Keratinocyte (primary cell): ENCODE data around the gene DDX50. TPM values are rescaled to one million over a fixed set of nuclear protein-coding genes. Genes with fewer than 3 reads are reported as not detected.

Source experiments
- DNase-seq: peaks from one replicate; pipeline ENCODE4 v3.0.0-alpha.2; 2011; ENCODE audit warnings: low read depth, missing footprints, low spot score
- FAIRE-seq: peaks from 2 replicates; lab custom pipeline; 2011; peaks lifted over from hg19 to GRCh38; lab: Jason Lieb, UNC
- H2AFZ ChIP-seq: 2 replicates; pipeline ENCODE4 v1.6.0; 2012; ENCODE audit warnings: low read length, control low read depth, inconsistent platforms; ENCODE audit not compliant: control insufficient read depth
- H3K27ac ChIP-seq: 2 replicates; pipeline ENCODE4 v1.5.1; 2011; ENCODE audit warnings: low read length; ENCODE audit not compliant: control insufficient read depth, insufficient read depth
- H3K27me3 ChIP-seq: 3 replicates; pipeline ENCODE4 v1.6.0; 2011; ENCODE audit warnings: low read length; ENCODE audit not compliant: control insufficient read depth, insufficient read depth; ENCODE audit errors: extremely low read depth
- H3K36me3 ChIP-seq, 2 experiments: 2 replicates in 1 of 2; 3 replicates in 1 of 2; pipeline ENCODE4 v1.5.1; 2011; ENCODE audit warnings: low read length in 2 of 2, mild to moderate bottlenecking in 1 of 2; ENCODE audit not compliant: control insufficient read depth in 2 of 2, insufficient read depth in 2 of 2; ENCODE audit errors: extremely low read depth in 1 of 2
- H3K4me1 ChIP-seq: 3 replicates; pipeline ENCODE4 v1.5.1; 2011; ENCODE audit warnings: low read length; ENCODE audit not compliant: control insufficient read depth, insufficient read depth; ENCODE audit errors: extremely low read depth
- H3K4me2 ChIP-seq: 3 replicates; pipeline ENCODE4 v1.6.0; 2011; ENCODE audit warnings: low read depth, low read length; ENCODE audit not compliant: control insufficient read depth, insufficient read depth; ENCODE audit errors: extremely low read depth
- H3K4me3 ChIP-seq, 3 experiments: fragments of 200-600 bp in 1 of 3; sonication (generic) in 1 of 3; 2 replicates in 2 of 3; 3 replicates in 1 of 3; pipeline ENCODE4 v1.5.1; 2011 to 2016; ENCODE audit warnings: low read length in 3 of 3, mild to moderate bottlenecking in 3 of 3, control low read depth in 2 of 3, inconsistent platforms in 1 of 3, low read depth in 1 of 3, mixed read lengths in 1 of 3, mixed run types in 1 of 3, moderate library complexity in 1 of 3; ENCODE audit not compliant: control insufficient read depth in 2 of 3, insufficient read depth in 2 of 3; ENCODE audit errors: extremely low read depth in 1 of 3
- H3K79me2 ChIP-seq: 2 replicates; pipeline ENCODE4 v1.6.0; 2012; ENCODE audit warnings: low read length; ENCODE audit not compliant: control insufficient read depth, insufficient read depth
- H3K9ac ChIP-seq: 3 replicates; pipeline ENCODE4 v1.6.0; 2011; ENCODE audit warnings: low read length; ENCODE audit not compliant: control insufficient read depth, insufficient read depth; ENCODE audit errors: extremely low read depth
- H3K9me1 ChIP-seq: 3 replicates; pipeline ENCODE4 v1.6.0; 2011; ENCODE audit warnings: low read length; ENCODE audit not compliant: control insufficient read depth, insufficient read depth; ENCODE audit errors: extremely low read depth
- H3K9me3 ChIP-seq: 2 replicates; pipeline ENCODE4 v1.5.1; 2012; ENCODE audit warnings: low read depth, low read length; ENCODE audit not compliant: control insufficient read depth
- H4K20me1 ChIP-seq: 3 replicates; pipeline ENCODE4 v1.6.0; 2011; ENCODE audit warnings: low read length; ENCODE audit not compliant: control insufficient read depth, insufficient read depth; ENCODE audit errors: extremely low read depth
- CTCF ChIP-seq, 3 experiments: IDR thresholded peaks in 1 of 3; conservative IDR thresholded peaks in 1 of 3; optimal IDR thresholded peaks in 1 of 3; 2 replicates in 2 of 3; 3 replicates in 1 of 3; pipeline versions ENCODE3 to v1.5.1; 2011; ENCODE audit warnings: low read length in 3 of 3, mild to moderate bottlenecking in 3 of 3, moderate library complexity in 2 of 3, control low read depth in 1 of 3, inconsistent platforms in 1 of 3; ENCODE audit not compliant: insufficient read depth in 2 of 3; ENCODE audit errors: extremely low read depth in 1 of 3
- EZH2 ChIP-seq: IDR thresholded peaks from one replicate; pipeline ENCODE4 v1.6.1; 2012; ENCODE audit warnings: inconsistent platforms, mild to moderate bottlenecking, low read length, moderate library complexity
- dilution Hi-C: fragments of 300-500 bp; cut with MboI; formaldehyde crosslinking; loops from one replicate; pipeline ENCODE4 v1.7.0; 2020; ENCODE audit warnings: low sequenced_read_pairs; ENCODE audit not compliant: extremely low pct_ligation_motif_present
- polyA plus RNA-seq, 5 experiments: library from polyadenylated mRNA; depleted of rRNA in 3 of 5; stranded (reverse) in 3 of 5; stranded (forward) in 1 of 5; unstranded in 1 of 5; fragments of >200 nt; gene quantifications; 1 replicate in 1 of 5; 2 replicates in 3 of 5; 3 replicates in 1 of 5; pipeline versions ENCODE4 v1.2.1 to v1.2.3, GENCODE V29; 2011 to 2012; ENCODE audit warnings: missing spikeins in 2 of 5, low read depth in 1 of 5, low replicate concordance in 1 of 5

DDX50 gene
- polyA plus RNA-seq, 1 donor (not counting 4 experiments of a cell fraction or from before 2014, with no cell fraction given) = 40.6 TPM

- no peak for TF ChIP-seq CTCF (optimal IDR thresholded peaks at IDR 0.05 in 1 of 3, IDR thresholded peaks at IDR 0.05 in 1 of 3, conservative IDR thresholded peaks at IDR 0.05 in 1 of 3; ENCODE audit: extremely low read depth in 1 of 3, insufficient read depth in 2 of 3, low read length in 3 of 3)
- DNase-seq = no peak
- no peaks in the 10 kb centered on the region for H3K9me1 ChIP-seq
- H3K4me2 ChIP-seq = peak overlapping the region; percentile 91
- H4K20me1 ChIP-seq = no peaks in the 10 kb centered on the region
- peaks cover 10% of the 10 kb centered on the region for H3K4me1 ChIP-seq
- H3K36me3 ChIP-seq = peaks cover 3 to 4% of the 10 kb centered on the region in 2 experiments
- H2AFZ ChIP-seq = peak overlapping the region; percentile 99
- dilution Hi-C loops = no loop called here
- peak overlapping the region; percentile 95 for H3K9ac ChIP-seq
- no peaks in the 10 kb centered on the region for H3K9me3 ChIP-seq
- FAIRE-seq = no peak
- no peaks in the 10 kb centered on the region for H3K27me3 ChIP-seq
- peaks cover 42% of the 10 kb centered on the region for H3K79me2 ChIP-seq
- peak overlapping the region; percentile 94 for H3K27ac ChIP-seq
- H3K4me3 ChIP-seq = peak overlapping the region; percentile 85 to 96 (median 94)
Observed at GRCh38 chr10:68900427-68901104, 549 bp upstream of the DDX50 start.

GRCh38 chr10:68902382-68902781 is 1.3 kb downstream of the DDX50 start:
- dilution Hi-C loops = no loop called here
- Histone ChIP-seq H3K27me3 (no peaks in the 10 kb centered on the region), H2AFZ (no peak overlapping the region), H3K9ac (peak overlapping the region; percentile 95), H3K9me3 (no peaks in the 10 kb centered on the region), H3K27ac (no peak overlapping the region), H3K4me2 (peak overlapping the region; percentile 93), H4K20me1 (no peaks in the 10 kb centered on the region), H3K4me1 (peaks cover 10% of the 10 kb centered on the region), H3K9me1 (no peaks in the 10 kb centered on the region), H3K4me3 (peak overlapping the region; percentile 85 to 96 (median 94)), H3K79me2 (peaks cover 50% of the 10 kb centered on the region), H3K36me3 (peaks cover 3 to 6% of the 10 kb centered on the region in 2 experiments)
- DNase-seq (no peak), FAIRE-seq (no peak)
- TF ChIP-seq CTCF (optimal IDR thresholded peaks at IDR 0.05 in 1 of 3, IDR thresholded peaks at IDR 0.05 in 1 of 3, conservative IDR thresholded peaks at IDR 0.05 in 1 of 3; ENCODE audit: extremely low read depth in 1 of 3, insufficient read depth in 2 of 3, low read length in 3 of 3) = no peak
- TF ChIP-seq EZH2 = no peak
